Activated CD4-positive, alpha-beta T cell treated with anti-CD3 and anti-CD28 coated beads, Interleukin-2, amount 50 U/mL, for 48 hours (primary cell): ENCODE results near the gene PLA2G3.
"Not testable (repeated sequence)": the region's sequence is repeated elsewhere in the genome, so short reads cannot be mapped to it uniquely, and the experiment has no call there.

Source experiments
- DNase-seq, 2 experiments: peaks; one replicate each; pipeline ENCODE4 v3.0.0-alpha.2; 2020

Gene PLA2G3

GRCh38 chr22:31139866-31140716 is at the start of gene PLA2G3:
PLA2G3 (minus strand) TSS chr22:31140508; CDS start chr22:31140354, 154 bp downstream.
- no peak for DNase-seq

GRCh38 chr22:31187627-31188026 is 47.3 kb upstream of the PLA2G3 start:
- no peak for DNase-seq

- DNase-seq = no peak
These were observed 44.7 kb upstream of the PLA2G3 start for GRCh38 chr22:31185056-31185455.

GRCh38 chr22:31184015-31184414 is 43.7 kb upstream of the PLA2G3 start:
- DNase-seq = no peak

- DNase-seq = no peak
These were observed 39.0 kb upstream of the PLA2G3 start for GRCh38 chr22:31179345-31179744.

GRCh38 chr22:31178859-31179258 is 38.6 kb upstream of the PLA2G3 start:
- no peak for DNase-seq

- DNase-seq = no peak
These were observed 37.3 kb upstream of the PLA2G3 start for GRCh38 chr22:31177420-31178162.

GRCh38 chr22:31176923-31177322 is 36.6 kb upstream of the PLA2G3 start:
- no peak for DNase-seq

- peak; percentile 6 to 9 for DNase-seq
These were observed 33.3 kb upstream of the PLA2G3 start for GRCh38 chr22:31173386-31174145.

GRCh38 chr22:31171734-31172133 is 31.4 kb upstream of the PLA2G3 start:
- not testable (repeated sequence) for DNase-seq

- no peak for DNase-seq
These were observed 30.7 kb upstream of the PLA2G3 start for GRCh38 chr22:31170971-31171370.

- no peak for DNase-seq
These were observed 21.9 kb upstream of the PLA2G3 start for GRCh38 chr22:31162015-31162765.

GRCh38 chr22:31161386-31161785 is 21.1 kb upstream of the PLA2G3 start:
- DNase-seq = no peak

- peak in 1 of 2 experiments; percentile 17 for DNase-seq
These were observed 20.1 kb upstream of the PLA2G3 start for GRCh38 chr22:31160328-31160978.

- no peak for DNase-seq
These were observed 15.1 kb upstream of the PLA2G3 start for GRCh38 chr22:31155422-31155821.

- DNase-seq = no peak
These were observed 14.7 kb upstream of the PLA2G3 start for GRCh38 chr22:31154975-31155374.

GRCh38 chr22:31153357-31153756 is 13.0 kb upstream of the PLA2G3 start:
- no peak for DNase-seq

- DNase-seq = no peak
These were observed 11.6 kb upstream of the PLA2G3 start for GRCh38 chr22:31151872-31152271.

- no peak for DNase-seq
These were observed 10.3 kb upstream of the PLA2G3 start for GRCh38 chr22:31150615-31151014.

- peak; percentile 36 to 50 for DNase-seq
These were observed 8.8 kb upstream of the PLA2G3 start for GRCh38 chr22:31148953-31149627.

GRCh38 chr22:31148488-31148887 is 8.2 kb upstream of the PLA2G3 start:
- no peak for DNase-seq
